B cell (primary cell): Measurements from ENCODE around the gene ARHGAP33.

Experiments
- CTCF ChIP-seq: fragments of 200-600 bp; IDR thresholded peaks from one replicate; pipeline ENCODE4 v1.8.0; 2022; ENCODE audit warnings: antibody characterized with exemption, mild to moderate bottlenecking
- EZH2 ChIP-seq: IDR thresholded peaks from 2 replicates; pipeline ENCODE4 v1.6.1; 2012; ENCODE audit warnings: borderline replicate concordance, low read depth, mild to moderate bottlenecking, moderate library complexity, low read length; ENCODE audit not compliant: insufficient read depth, poor library complexity, severe bottlenecking

- TF ChIP-seq CTCF (no peak), EZH2 (no peak)
Observed at GRCh38 chr19:35777086-35777841, 1.9 kb downstream of the ARHGAP33 start.
